Neural cell (in vitro differentiated cells): ENCODE results near the gene OR2A42.
"Not testable (repeated sequence)": the region's sequence is repeated elsewhere in the genome, so short reads cannot be mapped to it uniquely, and the experiment has no call there.

Source experiments
- CTCF ChIP-seq: fragments of 450-650 bp; IDR thresholded peaks from 2 replicates; pipeline ENCODE4 v1.5.1; 2014; ENCODE audit warnings: antibody characterized with exemption, mild to moderate bottlenecking, moderate library complexity; ENCODE audit not compliant: poor library complexity, severe bottlenecking
- MXI1 ChIP-seq: fragments of 450-650 bp; conservative IDR thresholded peaks from 2 replicates; pipeline ENCODE4 v1.6.1; 2014; ENCODE audit warnings: antibody characterized with exemption, mild to moderate bottlenecking; ENCODE audit not compliant: poor library complexity, severe bottlenecking
- POLR2AphosphoS5 ChIP-seq: IDR thresholded peaks from 2 replicates; pipeline ENCODE4 v1.6.1; 2012

- TF ChIP-seq CTCF, MXI1, POLR2AphosphoS5: not testable (repeated sequence)
Measured at GRCh38 chr7:144252307-144252706, 12.9 kb upstream of the OR2A42 start.
